Mucosa of descending colon (tissue), 3 donors: ENCODE results near the gene UMAD1. TPM values are rescaled to one million over a fixed set of nuclear protein-coding genes. Genes with fewer than 3 reads are reported as not detected.

Experiments used
- ATAC-seq: fragments of 200-7000 bp; cut with Tn5 transposase; one replicate; pipeline ENCODE4 v1.9.1; 2020; ENCODE audit warnings: mild to moderate bottlenecking, moderate library complexity
- DNase-seq, 3 donors: peaks; one replicate each; pipeline ENCODE4 v3.0.0-alpha.2; 2020
- H3K36me3 ChIP-seq: fragments of 200-600 bp; one replicate; pipeline ENCODE4 v1.8.0; 2021; ENCODE audit warnings: low read depth, mild to moderate bottlenecking
- H3K4me1 ChIP-seq: fragments of 200-600 bp; one replicate; pipeline ENCODE4 v1.8.0; 2021; ENCODE audit warnings: low read depth, mild to moderate bottlenecking
- H3K4me3 ChIP-seq: fragments of 200-600 bp; one replicate; pipeline ENCODE4 v1.8.0; 2021; ENCODE audit warnings: mild to moderate bottlenecking
- H3K9me3 ChIP-seq: fragments of 200-600 bp; one replicate; pipeline ENCODE4 v1.8.0; 2021; ENCODE audit warnings: mild to moderate bottlenecking
- CTCF ChIP-seq: fragments of 200-600 bp; IDR thresholded peaks from one replicate; pipeline ENCODE4 v1.8.0; 2022; ENCODE audit warnings: antibody characterized with exemption, mild to moderate bottlenecking
- intact Hi-C, 2 donors: fragments of 100-400 bp; cut with DNase I in 1 of 2; cut with micrococcal nuclease in 1 of 2; formaldehyde crosslinking; loops; one replicate each; pipeline versions ENCODE4 v1.11.0 to v1.11.1; 2022; cut with DNase I, micrococcal nuclease
- total RNA-seq, 3 donors: library from RNA; stranded (reverse); fragmentation: NEBNext Ultra II Directional in 2 of 3; extraction: Animal tissue kit (Norgen Biotek cat#: 25700) in 2 of 3; gene quantifications; one replicate each; pipeline versions ENCODE4 v1.2.1 to v1.2.4, GENCODE V29; 2021 to 2023
- donor health status: DM: no; HTN: no; CAD: no; lungs with moderate emphysema.
- donor health status: DM: no; HTN: no; CAD: no.
- donor health status: DM: no; HTN: yes; CAD: no.

The UMAD1 gene
- total RNA-seq, 3 donors from 2014 or later = 18.5 to 22.1 (median 18.6) TPM

- no peak for TF ChIP-seq CTCF
- ATAC-seq = no peak
- DNase-seq = no peak
- Histone ChIP-seq H3K4me1 (no peaks in the 10 kb centered on the region), H3K36me3 (no peaks in the 10 kb centered on the region), H3K9me3 (no peaks in the 10 kb centered on the region), H3K4me3 (no peak overlapping the region)
- intact Hi-C loops = no loop called here
Measured at GRCh38 chr7:7612519-7612918, 28.0 kb upstream of the UMAD1 start.

GRCh38 chr7:7613210-7613609 is 27.3 kb upstream of the UMAD1 start:
- no peaks in the 10 kb centered on the region for H3K9me3 ChIP-seq
- DNase-seq = no peak
- TF ChIP-seq CTCF = no peak
- ATAC-seq = no peak
- no peaks in the 10 kb centered on the region for H3K36me3 ChIP-seq
- H3K4me3 ChIP-seq = no peak overlapping the region
- no peaks in the 10 kb centered on the region for H3K4me1 ChIP-seq
- intact Hi-C loops = no loop called here

- Histone ChIP-seq H3K4me3 (no peak overlapping the region), H3K36me3 (no peaks in the 10 kb centered on the region), H3K9me3 (no peaks in the 10 kb centered on the region), H3K4me1 (no peaks in the 10 kb centered on the region)
- ATAC-seq (no peak), DNase-seq (no peak)
- no peak for TF ChIP-seq CTCF
- intact Hi-C loops = no loop called here
Measured at GRCh38 chr7:7614018-7614741, 26.4 kb upstream of the UMAD1 start.

- Histone ChIP-seq H3K4me3 (no peak overlapping the region), H3K4me1 (no peaks in the 10 kb centered on the region), H3K36me3 (no peaks in the 10 kb centered on the region), H3K9me3 (no peaks in the 10 kb centered on the region)
- DNase-seq (no peak), ATAC-seq (no peak)
- intact Hi-C loops = no loop called here
- no peak for TF ChIP-seq CTCF
Measured at GRCh38 chr7:7617550-7617949, 23.0 kb upstream of the UMAD1 start.

GRCh38 chr7:7618410-7618809 is 22.1 kb upstream of the UMAD1 start:
- no peak for TF ChIP-seq CTCF
- Histone ChIP-seq H3K4me3 (no peak overlapping the region), H3K36me3 (no peaks in the 10 kb centered on the region), H3K4me1 (no peaks in the 10 kb centered on the region), H3K9me3 (no peaks in the 10 kb centered on the region)
- intact Hi-C loops = no loop called here
- DNase-seq (no peak), ATAC-seq (no peak)

GRCh38 chr7:7620236-7620635 is 20.3 kb upstream of the UMAD1 start:
- intact Hi-C loops = no loop called here
- Histone ChIP-seq H3K36me3 (no peaks in the 10 kb centered on the region), H3K9me3 (no peaks in the 10 kb centered on the region), H3K4me3 (no peak overlapping the region), H3K4me1 (no peaks in the 10 kb centered on the region)
- no peak for TF ChIP-seq CTCF
- ATAC-seq (no peak), DNase-seq (no peak)
